Naive thymus-derived CD4-positive, alpha-beta T cell (primary cell): ENCODE data around the gene ACP4. TPM values are rescaled to one million over a fixed set of nuclear protein-coding genes. Genes with fewer than 3 reads are reported as not detected.

Experiments
- ATAC-seq: fragments of 150-1000 bp; cut with Tn5 transposase; 2 replicates; pipeline ENCODE4 v1.10.0; 2021; ENCODE audit warnings: mild to moderate bottlenecking, moderate library complexity
- CTCF ChIA-PET: fragments of 350-600 bp; sonication (Branson Sonifier 250); formaldehyde crosslinking; loops from one replicate; lab custom pipeline; 2021; ENCODE audit warnings: antibody characterized with exemption; lab: Charles Lee
- POLR2A ChIA-PET: fragments of 350-600 bp; sonication (Branson Sonifier 250); formaldehyde crosslinking; loops from one replicate; lab custom pipeline; 2021; ENCODE audit warnings: antibody characterized with exemption, inconsistent platforms; lab: Charles Lee
- DNase-seq, 9 donors: peaks; one replicate each; pipeline versions ENCODE4 v3.0.0 to v3.0.0-alpha.2; 2020 to 2022; ENCODE audit warnings: mixed read lengths in 1 of 9
- H3K27ac ChIP-seq: one replicate; pipeline ENCODE4 v1.7.0; 2013; ENCODE audit warnings: mild to moderate bottlenecking, low read depth, low read length, moderate library complexity
- H3K27me3 ChIP-seq, 2 donors: one replicate each; pipeline ENCODE4 v1.7.0; 2013; ENCODE audit warnings: low read length in 2 of 2, mild to moderate bottlenecking in 2 of 2, moderate library complexity in 2 of 2; ENCODE audit not compliant: control insufficient read depth in 2 of 2, insufficient read depth in 2 of 2
- H3K36me3 ChIP-seq, 3 experiments: 1 replicate in 2 of 3; 2 replicates in 1 of 3; pipeline ENCODE4 v1.7.0; 2013; ENCODE audit warnings: low read length in 3 of 3, mild to moderate bottlenecking in 3 of 3, moderate library complexity in 1 of 3; ENCODE audit not compliant: insufficient read depth in 3 of 3, control insufficient read depth in 2 of 3
- H3K4me1 ChIP-seq, 2 donors: one replicate each; pipeline ENCODE4 v1.7.0; 2013; ENCODE audit warnings: low read length in 2 of 2, mild to moderate bottlenecking in 2 of 2, moderate library complexity in 1 of 2; ENCODE audit not compliant: control insufficient read depth in 2 of 2, insufficient read depth in 2 of 2
- H3K4me3 ChIP-seq: 2 replicates; pipeline ENCODE4 v1.7.0; 2013; ENCODE audit warnings: mild to moderate bottlenecking, low read length
- H3K9me3 ChIP-seq, 3 experiments: 1 replicate in 2 of 3; 2 replicates in 1 of 3; pipeline ENCODE4 v1.7.0; 2013; ENCODE audit warnings: low read length in 3 of 3; ENCODE audit not compliant: control insufficient read depth in 2 of 3
- H3K27ac Mint-ChIP-seq, 9 donors: one replicate each; pipeline ENCODE4 v1.8.0; 2020 to 2022; ENCODE audit warnings: mixed read lengths in 9 of 9, mild to moderate bottlenecking in 8 of 9, moderate library complexity in 5 of 9, inconsistent platforms in 2 of 9
- H3K27me3 Mint-ChIP-seq, 5 donors: one replicate each; pipeline ENCODE4 v1.8.0; 2021 to 2022; ENCODE audit warnings: mixed read lengths in 5 of 5, mild to moderate bottlenecking in 1 of 5
- H3K36me3 Mint-ChIP-seq, 5 donors: one replicate each; pipeline ENCODE4 v1.8.0; 2020 to 2022; ENCODE audit warnings: mixed read lengths in 5 of 5, mild to moderate bottlenecking in 3 of 5, inconsistent platforms in 1 of 5
- H3K4me1 Mint-ChIP-seq, 7 donors: one replicate each; pipeline ENCODE4 v1.8.0; 2020 to 2022; ENCODE audit warnings: mixed read lengths in 7 of 7, mild to moderate bottlenecking in 3 of 7, inconsistent platforms in 1 of 7
- H3K4me3 Mint-ChIP-seq, 10 donors: one replicate each; pipeline ENCODE4 v1.8.0; 2020 to 2022; ENCODE audit warnings: mild to moderate bottlenecking in 10 of 10, mixed read lengths in 10 of 10, moderate library complexity in 6 of 10, inconsistent platforms in 2 of 10
- H3K9me3 Mint-ChIP-seq, 11 donors: one replicate each; pipeline ENCODE4 v1.8.0; 2020 to 2022; ENCODE audit warnings: mixed read lengths in 11 of 11, mild to moderate bottlenecking in 4 of 11, inconsistent platforms in 1 of 11, moderate library complexity in 1 of 11
- intact Hi-C, 2 donors: fragments of 100-400 bp; cut with micrococcal nuclease; formaldehyde crosslinking; loops; one replicate each; pipeline ENCODE4 v1.15.1; 2023
- polyA plus RNA-seq, 2 donors: library from polyadenylated mRNA; unstranded; fragments of 300-500 nt; fragmentation: Illumina TruSeq; gene quantifications; one replicate each; pipeline ENCODE4 v1.2.3, GENCODE V29; 2021
- total RNA-seq, 6 experiments: library from RNA in 5 of 6; stranded (reverse) in 5 of 6; gene quantifications; 1 replicate in 5 of 6; 2 replicates in 1 of 6; pipeline ENCODE4 v1.2.3 and lab custom pipeline; 2021 to 2026

The ACP4 gene
- total and polyA plus RNA-seq, 7 experiments from 2014 or later: not detected

DNA sequence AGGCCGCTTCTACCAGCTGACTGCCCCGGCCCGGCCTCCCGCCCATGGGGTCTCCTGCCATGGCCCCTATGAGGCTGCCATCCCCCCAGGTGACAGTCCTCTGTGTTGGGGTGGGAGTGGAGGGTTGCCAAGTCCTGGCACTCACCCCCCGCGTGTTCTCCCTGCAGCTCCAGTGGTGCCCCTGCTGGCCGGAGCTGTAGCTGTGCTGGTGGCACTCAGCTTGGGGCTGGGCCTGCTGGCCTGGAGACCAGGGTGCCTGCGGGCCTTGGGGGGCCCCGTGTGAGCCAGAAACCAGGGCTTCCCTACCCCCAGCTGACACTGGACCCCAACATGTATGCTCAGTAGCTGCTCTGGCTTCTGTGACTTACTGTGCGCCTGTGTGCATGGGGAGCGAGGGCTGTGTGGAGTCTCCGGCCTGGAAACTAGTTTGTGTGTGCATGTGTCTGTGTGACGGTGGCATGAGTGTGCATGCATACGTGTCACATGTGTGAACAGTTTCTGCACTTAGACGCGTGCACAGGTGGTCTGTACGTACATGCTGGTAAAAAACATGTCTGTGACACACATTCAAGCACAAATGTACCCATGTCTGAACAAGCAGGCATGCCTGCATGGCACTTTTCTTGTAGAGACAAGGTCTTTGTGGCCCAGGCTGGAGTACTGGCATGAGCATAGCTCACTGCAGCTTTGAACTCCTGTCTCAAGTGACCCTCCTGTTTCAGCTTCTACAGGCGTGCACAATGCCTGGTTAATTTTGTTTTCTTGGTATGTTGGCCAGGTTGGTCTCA lies 4.9 kb downstream of the ACP4 start:
- H3K27ac Mint-ChIP-seq: peak overlapping the region in 4 of 9 donors; percentile 36 to 69 (median 42)

DNA sequence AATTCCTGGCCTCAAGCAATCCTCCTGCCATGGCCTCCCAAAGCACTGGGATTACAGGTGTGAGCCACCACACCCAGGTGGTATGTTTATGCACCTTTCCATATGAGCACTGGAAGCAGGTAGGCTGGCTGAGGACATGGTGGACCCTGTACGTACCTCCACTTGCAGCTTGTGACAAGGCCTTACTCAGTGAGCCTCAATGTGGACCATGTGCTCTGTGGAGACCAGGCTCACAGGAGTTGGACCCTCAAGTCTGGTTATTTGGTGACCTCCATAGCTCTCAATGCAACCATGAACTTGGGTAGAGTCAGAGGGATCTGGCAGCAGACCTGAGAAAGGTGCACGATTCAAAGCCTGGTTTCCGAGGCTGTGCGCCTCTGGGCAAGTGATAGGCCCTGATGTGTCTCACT lies 5.5 kb downstream of the ACP4 start:
- Histone ChIP-seq H3K4me3 (no peak overlapping the region), H3K27me3 (no peaks in the 10 kb centered on the region), H3K4me1 (no peaks in the 10 kb centered on the region), H3K9me3 (no peaks in the 10 kb centered on the region), H3K36me3 (peaks cover 0 to 49% (median 0%) of the 10 kb centered on the region in 3 experiments), H3K27ac (no peak overlapping the region)
- Mint-ChIP-seq H3K27ac (peak overlapping the region in 1 of 9 donors; percentile 36), H3K4me1 (peaks cover 0 to 16% (median 3%) of the 10 kb centered on the region in 7 donors), H3K9me3 (no peaks in the 10 kb centered on the region), H3K27me3 (no peaks in the 10 kb centered on the region), H3K36me3 (peaks cover 0 to 6% (median 0%) of the 10 kb centered on the region in 5 donors), H3K4me3 (no peak overlapping the region)
- ATAC-seq (no peak), DNase-seq (no peak)
- CTCF ChIA-PET: interaction anchor here (0.6 kb wide), 1 partner anchor 337 kb away, joined by 4 read pairs; no protein-coding TSS in a partner anchor
- intact Hi-C loops: no loop called here
- POLR2A ChIA-PET: no interaction called here

More for the DNA sequence above, 4.9 kb downstream of the ACP4 start:
- ChIA-PET CTCF (interaction anchor here (0.6 kb wide), 1 partner anchor 337 kb away, joined by 4 read pairs; no protein-coding TSS in a partner anchor), POLR2A (interaction anchor here (0.9 kb wide), 1 partner anchor 9 kb away, joined by 3 read pairs; no protein-coding TSS in a partner anchor)
- Mint-ChIP-seq H3K36me3 (peaks cover 0 to 3% (median 0%) of the 10 kb centered on the region in 5 donors), H3K27me3 (no peaks in the 10 kb centered on the region), H3K4me1 (peaks cover 0 to 14% (median 1%) of the 10 kb centered on the region in 7 donors), H3K9me3 (no peaks in the 10 kb centered on the region), H3K4me3 (no peak overlapping the region)
- no peak overlapping the region for H3K4me3 ChIP-seq
- ATAC-seq: no peak
- no peak overlapping the region for H3K27ac ChIP-seq
- no peaks in the 10 kb centered on the region for H3K9me3 ChIP-seq
- intact Hi-C loops: no loop called here
- no peaks in the 10 kb centered on the region for H3K4me1 ChIP-seq
- DNase-seq: no peak
- peaks cover 0 to 47% (median 0%) of the 10 kb centered on the region in 3 experiments for H3K36me3 ChIP-seq
- no peaks in the 10 kb centered on the region for H3K27me3 ChIP-seq

DNA sequence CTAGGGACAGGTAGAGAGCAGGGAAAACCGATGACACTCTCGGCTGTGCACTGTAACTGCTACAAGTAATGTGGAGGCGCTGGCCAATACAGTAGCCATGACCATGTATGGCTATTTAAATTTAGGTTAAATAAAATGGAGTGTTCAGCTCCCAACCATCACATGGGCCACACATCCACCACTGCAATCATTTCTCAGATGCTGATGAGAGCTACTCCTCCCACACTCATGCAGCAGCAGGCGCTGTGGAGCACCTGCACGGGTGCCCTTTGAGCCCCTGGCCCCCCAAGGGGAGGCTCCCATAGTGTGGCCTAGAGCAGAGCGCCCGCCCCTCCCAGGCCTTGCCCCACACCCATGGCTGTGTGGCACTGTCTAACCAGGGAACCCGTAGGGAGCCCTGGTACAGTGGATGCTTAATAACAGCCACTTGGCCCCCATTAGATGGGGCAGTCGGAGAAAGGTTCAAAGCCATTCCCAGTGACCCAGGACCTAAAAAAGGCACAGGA lies 6.0 kb downstream of the ACP4 start:
- Mint-ChIP-seq H3K4me1 (peaks cover 0 to 18% (median 5%) of the 10 kb centered on the region in 7 donors), H3K27ac (no peak overlapping the region), H3K36me3 (peaks cover 3 to 10% (median 5%) of the 10 kb centered on the region in 5 donors), H3K4me3 (no peak overlapping the region), H3K27me3 (no peaks in the 10 kb centered on the region), H3K9me3 (no peaks in the 10 kb centered on the region)
- ATAC-seq (no peak), DNase-seq (no peak)
- Histone ChIP-seq H3K36me3 (peaks cover 0 to 54% (median 0%) of the 10 kb centered on the region in 3 experiments), H3K4me3 (no peak overlapping the region), H3K4me1 (no peaks in the 10 kb centered on the region), H3K27me3 (no peaks in the 10 kb centered on the region), H3K9me3 (no peaks in the 10 kb centered on the region), H3K27ac (no peak overlapping the region)
- ChIA-PET POLR2A (no interaction called here), CTCF (no interaction called here)
- intact Hi-C loops: no loop called here

DNA sequence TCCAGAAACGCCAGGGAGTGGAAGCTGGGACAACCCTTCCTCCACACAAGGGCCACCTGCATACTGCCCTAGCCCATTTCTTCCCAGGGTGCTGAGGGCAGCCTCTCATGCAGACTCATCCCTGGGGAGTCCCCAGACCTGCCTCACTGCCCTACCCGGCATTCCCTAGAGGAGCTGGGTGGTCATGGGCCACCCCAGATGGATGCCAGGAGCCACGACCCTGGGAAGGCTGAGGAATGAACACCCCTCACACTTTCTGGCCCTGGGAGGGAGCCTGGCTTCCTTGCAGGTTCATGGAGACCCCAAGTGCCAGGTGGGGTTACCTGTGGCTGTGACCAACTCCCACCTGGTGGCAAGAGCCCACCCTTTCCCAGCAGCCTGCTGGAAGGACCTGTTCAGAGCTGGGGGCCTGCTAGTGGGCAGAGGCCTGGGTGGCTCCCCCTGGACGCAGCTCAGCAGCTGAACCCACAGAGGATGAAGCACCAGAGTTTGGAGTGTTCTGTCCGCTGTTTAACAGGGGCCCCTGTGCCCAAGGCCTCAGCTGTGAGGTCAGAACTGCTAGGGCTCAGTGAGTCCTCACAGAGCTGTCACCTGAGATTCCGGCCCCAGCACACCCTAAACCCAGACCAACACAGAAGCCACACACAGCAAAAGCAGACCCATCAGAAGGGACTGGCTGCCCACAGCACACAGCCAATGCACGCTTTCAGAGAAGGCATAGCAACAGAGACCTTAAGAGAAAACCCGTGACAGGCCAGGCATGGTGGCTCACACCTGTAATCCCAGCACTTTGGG lies 6.6 kb downstream of the ACP4 start:
- ChIA-PET CTCF (no interaction called here), POLR2A (no interaction called here)
- DNase-seq (no peak), ATAC-seq (no peak)
- H3K27me3 ChIP-seq: no peaks in the 10 kb centered on the region
- no peaks in the 10 kb centered on the region for H3K4me1 ChIP-seq
- peaks cover 0 to 55% (median 0%) of the 10 kb centered on the region in 3 experiments for H3K36me3 ChIP-seq
- H3K27ac ChIP-seq: no peak overlapping the region
- no peaks in the 10 kb centered on the region for H3K9me3 ChIP-seq
- Mint-ChIP-seq H3K9me3 (no peaks in the 10 kb centered on the region), H3K27me3 (no peaks in the 10 kb centered on the region), H3K4me1 (peaks cover 0 to 19% (median 6%) of the 10 kb centered on the region in 7 donors), H3K36me3 (peaks cover 4 to 11% (median 6%) of the 10 kb centered on the region in 5 donors), H3K4me3 (no peak overlapping the region), H3K27ac (no peak overlapping the region)
- intact Hi-C loops: no loop called here
- H3K4me3 ChIP-seq: no peak overlapping the region

DNA sequence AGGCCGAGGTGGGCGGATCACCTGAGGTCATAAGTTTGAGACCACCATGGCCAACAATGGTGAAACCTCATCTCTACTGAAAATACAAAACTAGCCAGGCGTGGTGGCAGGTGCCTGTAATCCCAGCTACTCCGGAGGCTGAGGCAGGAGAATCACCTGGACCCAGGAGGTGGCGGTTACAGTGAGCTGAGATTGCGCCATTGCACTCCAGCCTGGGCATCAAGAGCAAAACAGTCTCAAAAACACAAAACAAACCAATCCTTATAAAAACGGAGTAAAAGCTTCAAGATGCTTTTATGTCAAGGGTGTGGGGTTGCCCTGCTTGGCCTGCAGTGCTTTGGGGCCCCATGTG lies 7.2 kb downstream of the ACP4 start:
- Histone ChIP-seq H3K27me3 (no peaks in the 10 kb centered on the region), H3K36me3 (peaks cover 0 to 55% (median 0%) of the 10 kb centered on the region in 3 experiments), H3K4me3 (no peak overlapping the region), H3K4me1 (peaks cover 0 to 2% of the 10 kb centered on the region in 2 donors), H3K27ac (no peak overlapping the region), H3K9me3 (no peaks in the 10 kb centered on the region)
- ATAC-seq (no peak), DNase-seq (no peak)
- Mint-ChIP-seq H3K27ac (no peak overlapping the region), H3K36me3 (peaks cover 4 to 13% (median 6%) of the 10 kb centered on the region in 5 donors), H3K4me1 (peaks cover 4 to 23% (median 12%) of the 10 kb centered on the region in 7 donors), H3K27me3 (no peaks in the 10 kb centered on the region), H3K4me3 (no peak overlapping the region), H3K9me3 (no peaks in the 10 kb centered on the region)
- intact Hi-C loops: no loop called here
- CTCF ChIA-PET: no interaction called here
- POLR2A ChIA-PET: no interaction called here

DNA sequence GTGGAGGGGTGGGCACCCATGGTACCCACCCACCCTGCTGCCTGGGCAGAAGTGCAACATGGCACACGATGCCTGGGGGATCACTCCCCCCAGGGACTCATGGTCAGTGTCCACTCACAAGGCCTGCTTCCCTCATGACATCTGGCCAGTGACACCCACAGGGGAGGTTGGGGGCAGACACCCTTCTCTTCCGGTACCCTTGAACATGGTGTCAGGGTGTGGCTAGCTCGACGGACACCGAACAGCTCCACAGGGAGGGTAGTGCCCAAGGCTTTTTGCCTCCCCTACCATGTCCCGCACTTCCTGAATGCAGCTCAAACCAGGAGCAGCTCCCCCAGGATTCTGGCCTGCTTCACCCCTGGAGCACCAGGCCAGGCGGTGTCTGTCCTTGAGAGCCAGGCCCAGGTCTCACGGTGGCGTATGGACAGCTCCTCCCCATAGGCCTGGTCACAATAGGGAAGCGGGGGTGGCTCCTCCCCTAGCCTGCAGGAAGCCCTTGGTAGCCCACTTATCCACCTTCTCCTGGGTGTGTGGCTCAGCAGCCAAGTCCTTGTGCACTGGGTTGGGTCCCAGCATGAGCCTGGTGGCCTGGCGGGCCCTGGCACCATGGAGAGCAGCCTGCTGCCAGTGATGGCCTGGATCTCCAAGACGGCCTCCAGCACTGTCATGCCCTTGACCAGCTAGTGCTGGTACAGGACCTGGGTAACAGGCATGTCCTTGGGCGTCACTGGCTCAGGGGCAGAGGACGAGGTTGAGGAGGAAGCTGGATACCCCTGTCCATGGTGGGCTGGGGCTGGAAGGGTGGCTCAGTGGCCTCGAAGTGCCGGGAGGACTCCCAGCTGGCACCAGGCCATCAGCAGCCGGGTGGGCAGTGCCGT lies 7.8 kb downstream of the ACP4 start:
- Histone ChIP-seq H3K27me3 (no peaks in the 10 kb centered on the region), H3K36me3 (peaks cover 0 to 55% (median 0%) of the 10 kb centered on the region in 3 experiments), H3K4me1 (peaks cover 4 to 9% of the 10 kb centered on the region in 2 donors), H3K4me3 (no peak overlapping the region), H3K9me3 (no peaks in the 10 kb centered on the region), H3K27ac (no peak overlapping the region)
- H3K9me3 Mint-ChIP-seq: no peaks in the 10 kb centered on the region
- H3K27me3 Mint-ChIP-seq: no peaks in the 10 kb centered on the region
- no peak overlapping the region for H3K4me3 Mint-ChIP-seq
- intact Hi-C loops: no loop called here
- peaks cover 9 to 28% (median 18%) of the 10 kb centered on the region in 7 donors for H3K4me1 Mint-ChIP-seq
- H3K27ac Mint-ChIP-seq: peak overlapping the region in 1 of 9 donors; percentile 51
- ChIA-PET CTCF (no interaction called here), POLR2A (no interaction called here)
- ATAC-seq: no peak
- peaks cover 4 to 16% (median 6%) of the 10 kb centered on the region in 5 donors for H3K36me3 Mint-ChIP-seq
- no peak for DNase-seq
